Suppressor macrophage treated with lipopolysaccharide for 1 hour (primary cell): ENCODE data around the gene ELAVL3.
A peak's percentile ranks its signal among the peaks of the same experiment; 100 is the strongest.
"Not testable (repeated sequence)": the region's sequence is repeated elsewhere in the genome, so short reads cannot be mapped to it uniquely, and the experiment has no call there.

Source experiments
- DNase-seq, 3 donors: peaks; one replicate each; pipeline ENCODE4 v3.0.0-alpha.2; 2020 to 2022

The ELAVL3 gene

GRCh38 chr19:11486661-11487503, 6.0 kb upstream of the ELAVL3 start:
- no peak for DNase-seq

GRCh38 chr19:11485245-11485837, 4.5 kb upstream of the ELAVL3 start:
- no peak for DNase-seq

GRCh38 chr19:11483366-11484111, 2.7 kb upstream of the ELAVL3 start:
- no peak for DNase-seq

- peak; percentile 88 to 96 (median 92) for DNase-seq
Observed at GRCh38 chr19:11482384-11483050, 1.7 kb upstream of the ELAVL3 start.

GRCh38 chr19:11481534-11482383, 913 bp upstream of the ELAVL3 start:
- DNase-seq = peak; percentile 78 to 87 (median 80)

GRCh38 chr19:11479898-11480714, 740 bp downstream of the ELAVL3 start:
- DNase-seq = no peak

- DNase-seq = peak; percentile 51 to 75 (median 54)
Observed at GRCh38 chr19:11479090-11479897, 1.6 kb downstream of the ELAVL3 start.

- peak in 2 of 3 donors; percentile 15 to 22 for DNase-seq
Observed at GRCh38 chr19:11478167-11479089, 2.4 kb downstream of the ELAVL3 start.

GRCh38 chr19:11475861-11476260, 5.0 kb downstream of the ELAVL3 start:
- DNase-seq = no peak

GRCh38 chr19:11475343-11475742, 5.5 kb downstream of the ELAVL3 start:
- DNase-seq = not testable (repeated sequence)

- no peak for DNase-seq
Observed at GRCh38 chr19:11473725-11474124, 7.1 kb downstream of the ELAVL3 start.

GRCh38 chr19:11468266-11468845, 12.5 kb downstream of the ELAVL3 start:
- not testable (repeated sequence) for DNase-seq

- DNase-seq = no peak
Observed at GRCh38 chr19:11465600-11465999, 15.2 kb downstream of the ELAVL3 start.

GRCh38 chr19:11464333-11465265, 16.2 kb downstream of the ELAVL3 start:
- DNase-seq = no peak

GRCh38 chr19:11463391-11463790, 17.5 kb downstream of the ELAVL3 start:
- no peak for DNase-seq

- DNase-seq = no peak
Observed at GRCh38 chr19:11461453-11461852, 19.4 kb downstream of the ELAVL3 start.

GRCh38 chr19:11460207-11460606, 20.6 kb downstream of the ELAVL3 start:
- no peak for DNase-seq
